Measurements from ENCODE around the gene LAMA3. TPM values are rescaled to one million over a fixed set of nuclear protein-coding genes. Genes with fewer than 3 reads are reported as not detected.

LAMA3 gene, protein sequence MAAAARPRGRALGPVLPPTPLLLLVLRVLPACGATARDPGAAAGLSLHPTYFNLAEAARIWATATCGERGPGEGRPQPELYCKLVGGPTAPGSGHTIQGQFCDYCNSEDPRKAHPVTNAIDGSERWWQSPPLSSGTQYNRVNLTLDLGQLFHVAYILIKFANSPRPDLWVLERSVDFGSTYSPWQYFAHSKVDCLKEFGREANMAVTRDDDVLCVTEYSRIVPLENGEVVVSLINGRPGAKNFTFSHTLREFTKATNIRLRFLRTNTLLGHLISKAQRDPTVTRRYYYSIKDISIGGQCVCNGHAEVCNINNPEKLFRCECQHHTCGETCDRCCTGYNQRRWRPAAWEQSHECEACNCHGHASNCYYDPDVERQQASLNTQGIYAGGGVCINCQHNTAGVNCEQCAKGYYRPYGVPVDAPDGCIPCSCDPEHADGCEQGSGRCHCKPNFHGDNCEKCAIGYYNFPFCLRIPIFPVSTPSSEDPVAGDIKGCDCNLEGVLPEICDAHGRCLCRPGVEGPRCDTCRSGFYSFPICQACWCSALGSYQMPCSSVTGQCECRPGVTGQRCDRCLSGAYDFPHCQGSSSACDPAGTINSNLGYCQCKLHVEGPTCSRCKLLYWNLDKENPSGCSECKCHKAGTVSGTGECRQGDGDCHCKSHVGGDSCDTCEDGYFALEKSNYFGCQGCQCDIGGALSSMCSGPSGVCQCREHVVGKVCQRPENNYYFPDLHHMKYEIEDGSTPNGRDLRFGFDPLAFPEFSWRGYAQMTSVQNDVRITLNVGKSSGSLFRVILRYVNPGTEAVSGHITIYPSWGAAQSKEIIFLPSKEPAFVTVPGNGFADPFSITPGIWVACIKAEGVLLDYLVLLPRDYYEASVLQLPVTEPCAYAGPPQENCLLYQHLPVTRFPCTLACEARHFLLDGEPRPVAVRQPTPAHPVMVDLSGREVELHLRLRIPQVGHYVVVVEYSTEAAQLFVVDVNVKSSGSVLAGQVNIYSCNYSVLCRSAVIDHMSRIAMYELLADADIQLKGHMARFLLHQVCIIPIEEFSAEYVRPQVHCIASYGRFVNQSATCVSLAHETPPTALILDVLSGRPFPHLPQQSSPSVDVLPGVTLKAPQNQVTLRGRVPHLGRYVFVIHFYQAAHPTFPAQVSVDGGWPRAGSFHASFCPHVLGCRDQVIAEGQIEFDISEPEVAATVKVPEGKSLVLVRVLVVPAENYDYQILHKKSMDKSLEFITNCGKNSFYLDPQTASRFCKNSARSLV (N-terminal part only)
- under 1 TPM; under 0.01 to 0.34 TPM for total RNA-seq

DNA sequence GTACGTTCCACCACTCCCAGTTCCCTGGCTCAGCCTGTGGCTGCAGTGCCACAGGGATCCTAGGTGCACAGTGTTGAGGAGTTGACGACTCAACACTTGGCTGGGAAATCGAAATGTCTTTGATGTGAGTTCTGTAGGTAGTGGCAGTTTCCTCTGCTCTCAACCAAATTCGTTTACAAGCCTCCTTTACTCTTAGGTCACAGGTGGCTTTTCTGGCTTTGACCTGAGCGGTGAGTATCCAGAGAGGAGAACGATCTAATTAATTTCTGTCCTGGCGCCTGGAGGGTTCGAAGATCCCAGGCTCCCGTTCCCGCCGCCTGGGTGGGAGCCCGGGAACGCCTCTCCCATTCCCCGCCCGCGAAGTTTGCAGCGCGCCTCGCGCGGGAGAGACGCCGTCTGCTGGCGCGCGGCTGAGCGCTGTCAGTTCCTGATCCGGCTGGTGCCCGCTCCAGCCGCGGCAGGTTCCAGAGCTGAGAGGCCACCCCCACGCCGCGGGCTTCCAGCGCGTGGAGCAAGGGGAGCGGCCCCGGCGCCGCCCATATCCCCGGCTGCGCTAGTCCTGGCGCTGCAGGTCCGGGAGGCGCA lies at the start of gene LAMA3:
Gene LAMA3, plus strand, starts transcription at position 423 of the 585 bp plus-strand sequence. CDS start 231 bp downstream, outside the sequence.

DNA sequence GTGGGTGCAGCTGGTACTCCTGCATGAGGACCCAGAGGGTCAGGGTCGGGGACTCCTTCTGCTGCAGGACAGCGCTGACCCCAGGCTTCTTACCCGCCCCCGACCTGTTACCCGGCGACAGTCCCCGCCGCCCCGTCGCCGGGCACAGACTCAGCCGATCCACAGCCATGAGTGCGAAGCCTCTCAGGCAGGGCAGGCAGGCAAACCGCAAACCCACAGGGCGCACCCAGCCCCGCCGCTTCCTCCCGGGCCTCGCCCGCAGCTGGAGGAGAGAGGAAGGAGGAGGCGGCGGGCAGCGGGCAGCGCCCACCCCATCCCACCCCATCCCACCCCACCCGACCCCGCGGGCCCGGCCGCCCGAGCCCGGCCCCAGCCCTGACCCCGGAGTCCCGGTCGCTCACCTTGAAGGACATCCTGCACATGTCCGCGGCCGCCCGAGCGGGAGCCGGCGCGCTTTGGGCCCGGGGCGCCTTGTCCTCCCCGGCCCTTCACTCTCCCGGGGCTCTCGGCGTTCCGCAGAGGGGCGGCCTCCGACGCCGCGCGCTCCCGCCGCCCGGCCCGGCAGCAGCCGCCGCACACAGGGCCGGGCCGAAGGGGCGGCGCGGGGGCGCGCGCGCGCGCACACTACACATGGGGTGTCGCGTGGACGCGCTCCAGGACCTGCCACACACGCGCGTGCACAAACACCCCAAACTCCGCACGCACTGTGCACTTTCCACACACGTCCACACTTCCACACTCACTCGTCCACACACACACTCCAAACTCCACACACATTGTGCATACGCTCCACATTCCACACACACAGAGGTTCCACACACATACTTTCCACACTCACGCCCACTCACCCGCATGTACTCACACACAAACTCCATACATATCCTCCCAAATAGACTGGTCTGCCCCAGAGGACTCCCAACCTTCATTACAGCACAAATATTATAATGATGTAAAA lies 26.7 kb upstream of the LAMA3 start, which contains the start of gene ANKRD29:
Gene ANKRD29, minus strand, starts transcription at position 603 of the 955 bp plus-strand sequence. Its CDS starts 181 bp downstream, at position 422.

Other genes with a start within 250 kb of the LAMA3 start
- 10 to 100 TPM; 25.3 to 34.1 TPM for gene RIOK3, start 236.2 kb upstream of the LAMA3 start, total RNA-seq
- 10 to 100 TPM; 32.0 to 46.0 TPM for gene RMC1, start 185.9 kb upstream of the LAMA3 start, total RNA-seq
- 100 to 1,000 TPM in 1 of 2 donors, 10 to 100 TPM in 1; 84.7 to 187 TPM for gene NPC1, start 102.9 kb upstream of the LAMA3 start, total RNA-seq
- under 1 TPM; under 0.01 to 0.34 TPM for gene ANKRD29, start 26.5 kb upstream of the LAMA3 start, total RNA-seq

Data from melanocyte of skin (primary cell).